ENCODE results near the gene STK32B.
"Not testable (repeated sequence)": the region's sequence is repeated elsewhere in the genome, so short reads cannot be mapped to it uniquely, and the experiment has no call there.

The STK32B gene

GRCh38 chr4:5051278-5052203 is at the start of gene STK32B:
TSS of gene STK32B (plus strand) at chr4:5051480.
- peak; percentile 24 for DNase-seq

DNA sequence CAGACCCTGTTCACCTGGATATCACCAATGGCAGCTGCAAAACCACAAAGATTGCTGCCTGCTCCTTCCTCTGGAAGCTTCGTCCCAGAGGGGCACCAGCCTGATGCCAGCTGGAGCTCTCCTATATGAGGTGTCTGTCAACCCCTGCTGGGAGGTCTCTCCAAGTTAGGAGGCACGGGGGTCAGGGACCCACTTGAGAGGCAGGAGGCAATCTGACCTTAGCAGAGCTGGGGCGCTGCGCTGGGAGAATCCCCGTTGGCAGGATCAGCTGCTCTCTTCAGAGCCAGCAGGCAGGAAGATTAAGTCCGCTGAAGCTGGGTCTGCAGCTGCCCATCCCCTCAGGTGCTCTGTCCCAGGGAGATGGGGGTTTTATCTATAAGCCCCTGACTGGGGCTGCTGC is 49.6 kb upstream of the STK32B start:
- not testable (repeated sequence) for DNase-seq

- no peak for DNase-seq
These were observed 47.9 kb upstream of the STK32B start for GRCh38 chr4:5003372-5003857.

DNA sequence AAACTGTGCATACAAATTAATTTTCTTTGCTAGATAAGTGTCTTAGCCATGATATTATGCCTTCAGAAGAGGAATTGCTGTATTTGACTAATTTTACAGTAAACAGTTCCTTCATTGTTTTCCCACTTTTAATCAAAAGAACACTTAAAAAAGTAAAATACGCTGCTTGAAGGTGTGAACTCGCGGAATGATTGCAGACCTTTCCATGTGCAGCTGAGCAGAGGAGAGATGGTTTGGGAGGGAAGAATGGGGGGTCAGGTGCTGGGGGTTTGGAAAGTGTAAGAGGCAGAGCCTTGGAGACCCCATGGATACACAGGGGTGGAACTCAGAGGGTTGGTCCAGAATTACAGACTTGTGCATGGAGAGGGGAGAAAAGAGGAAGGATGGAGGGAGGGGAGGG is 47.4 kb upstream of the STK32B start:
- no peak for DNase-seq

DNA sequence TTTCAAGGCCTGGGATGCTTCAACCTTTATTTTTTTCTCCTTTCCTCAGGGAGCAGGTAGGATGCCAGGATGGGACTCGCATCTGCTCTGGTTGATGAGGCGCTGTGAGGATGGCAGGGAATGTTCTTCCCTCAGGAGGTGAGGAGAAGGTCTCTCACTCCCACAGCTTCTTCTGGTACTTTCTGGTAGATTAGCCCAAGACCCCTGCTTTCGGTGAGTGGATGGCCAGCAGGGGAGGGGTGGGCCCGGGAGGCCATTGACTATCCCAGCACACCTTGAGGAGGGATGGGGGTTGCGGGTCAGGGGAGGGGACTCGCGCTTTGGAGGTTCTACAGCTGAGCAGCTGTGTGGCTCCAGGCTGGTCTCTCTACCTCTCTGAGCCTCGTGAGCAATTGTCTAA is 46.8 kb upstream of the STK32B start:
- no peak for DNase-seq

GRCh38 chr4:5006932-5007331 is 44.3 kb upstream of the STK32B start:
- not testable (repeated sequence) for DNase-seq

DNA sequence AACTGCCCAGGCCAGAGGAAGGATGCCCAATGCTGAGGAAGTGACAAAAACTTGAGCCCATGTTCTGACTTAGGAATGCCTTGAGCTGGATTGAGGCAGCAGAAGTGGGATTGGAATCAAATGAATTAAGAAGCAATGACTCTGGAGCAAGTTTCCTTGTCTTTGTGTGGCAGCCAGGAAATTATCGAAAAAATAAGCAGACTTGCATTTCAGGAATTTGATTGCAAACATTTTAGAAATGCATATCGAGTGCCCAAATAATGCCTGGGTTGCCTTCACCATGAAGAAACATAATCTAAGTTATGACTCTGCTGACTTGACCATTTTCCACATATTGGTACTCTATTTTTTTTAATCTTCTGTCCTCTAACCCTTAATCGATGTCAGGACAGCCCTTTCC is 41.5 kb upstream of the STK32B start:
- DNase-seq, result no peak

- DNase-seq, result no peak
These were observed 40.3 kb upstream of the STK32B start for GRCh38 chr4:5010984-5011383.

DNA sequence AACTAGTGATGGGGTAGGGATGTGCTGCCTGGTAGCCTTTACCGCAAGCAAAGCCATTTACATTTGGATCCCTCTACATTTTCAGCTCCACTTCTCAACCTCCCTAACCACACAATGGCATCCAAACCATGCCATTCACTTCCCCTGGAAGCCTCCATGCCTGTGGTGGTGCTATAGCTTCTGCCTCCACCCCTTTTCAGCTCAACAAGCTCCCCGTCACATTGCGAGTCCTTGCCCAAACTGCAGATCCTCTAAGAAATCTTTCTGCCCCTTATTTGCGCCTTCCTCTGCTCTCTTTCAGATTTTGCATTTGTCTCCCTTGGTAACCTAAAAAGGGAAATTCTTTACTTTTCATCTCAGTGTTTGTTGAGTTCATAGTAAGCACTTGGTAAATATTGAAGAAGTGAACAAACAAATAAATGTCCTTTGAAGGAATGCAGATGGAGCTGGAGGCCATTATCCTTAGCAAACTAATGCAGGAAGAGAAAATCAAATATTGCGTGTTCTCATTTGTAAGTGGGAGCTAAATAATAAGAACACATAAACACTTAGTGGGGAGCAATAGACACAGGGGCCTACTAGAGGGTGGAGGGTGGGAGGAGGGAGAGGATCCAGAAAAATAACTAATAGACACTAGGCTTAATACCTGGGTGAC is 38.9 kb upstream of the STK32B start:
- no peak for DNase-seq

- no peak for DNase-seq
These were observed 38.3 kb upstream of the STK32B start for GRCh38 chr4:5012958-5013357.

DNA sequence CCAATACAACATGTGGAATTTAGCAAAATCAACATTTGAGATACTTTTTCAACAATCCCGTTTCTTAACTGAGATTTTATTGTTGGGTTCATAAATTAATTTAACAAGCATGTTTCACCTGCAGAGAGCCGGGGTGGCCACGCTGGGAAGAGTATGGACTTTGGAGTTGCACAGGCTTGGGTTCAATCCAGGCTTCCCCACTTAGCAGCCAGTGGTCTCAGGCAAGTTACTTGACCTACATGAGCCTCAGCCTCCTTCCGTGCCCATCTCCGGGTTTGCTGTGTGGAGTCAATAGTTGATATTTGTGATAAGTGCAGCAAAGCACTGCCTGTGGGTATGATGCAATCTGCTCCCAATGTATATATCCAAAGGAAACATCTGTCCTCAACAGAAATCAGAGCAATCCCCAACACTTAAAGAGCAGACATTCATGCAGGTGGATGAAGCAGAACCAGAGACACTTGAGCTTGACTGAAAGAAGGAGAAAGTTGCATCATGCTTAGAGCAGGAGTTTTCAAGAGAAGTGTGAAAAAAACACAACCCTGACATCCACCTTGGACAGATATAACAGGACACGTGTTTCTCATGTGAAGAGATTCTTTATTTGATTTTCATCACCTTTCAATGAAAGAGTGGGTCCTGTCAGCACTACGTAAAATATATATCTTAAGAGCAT is 37.1 kb upstream of the STK32B start:
- no peak for DNase-seq

- DNase-seq, result no peak
These were observed 33.2 kb upstream of the STK32B start for GRCh38 chr4:5018096-5018495.

DNA sequence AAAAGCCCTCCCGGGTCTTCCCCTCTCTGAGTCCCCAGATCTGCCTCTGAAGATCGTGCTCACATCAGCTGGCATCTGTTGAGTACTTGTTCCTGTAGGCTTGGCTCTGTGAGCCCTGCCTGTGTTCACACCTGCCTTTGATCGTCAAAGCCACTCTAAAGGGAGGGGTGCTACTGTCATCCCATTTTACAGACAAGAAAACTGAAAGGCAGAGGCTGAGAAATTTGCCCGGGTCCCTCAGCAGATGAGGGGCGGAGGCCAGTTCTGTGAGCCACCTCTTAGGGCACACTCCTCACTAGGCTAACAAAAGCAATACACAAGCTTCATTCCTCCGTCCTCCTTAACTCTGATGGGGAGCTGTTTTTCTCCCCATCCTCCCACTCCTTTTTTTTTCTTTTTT is 32.7 kb upstream of the STK32B start:
- no peak for DNase-seq

GRCh38 chr4:5019274-5019673 is 32.0 kb upstream of the STK32B start, which contains the start of gene CYTL1:
TSS of gene CYTL1 (minus strand) at chr4:5019458. CDS start at chr4:5019445, 13 bp downstream.
- no peak for DNase-seq

- DNase-seq, result no peak
These were observed 31.5 kb upstream of the STK32B start for GRCh38 chr4:5019796-5020195.

GRCh38 chr4:5020341-5020740 is 30.9 kb upstream of the STK32B start:
- no peak for DNase-seq

- no peak for DNase-seq
These were observed 29.7 kb upstream of the STK32B start for GRCh38 chr4:5021546-5021945.

- no peak for DNase-seq
These were observed 26.6 kb upstream of the STK32B start for GRCh38 chr4:5024673-5025072.

GRCh38 chr4:5026371-5026770 is 24.9 kb upstream of the STK32B start:
- DNase-seq, result no peak

DNA sequence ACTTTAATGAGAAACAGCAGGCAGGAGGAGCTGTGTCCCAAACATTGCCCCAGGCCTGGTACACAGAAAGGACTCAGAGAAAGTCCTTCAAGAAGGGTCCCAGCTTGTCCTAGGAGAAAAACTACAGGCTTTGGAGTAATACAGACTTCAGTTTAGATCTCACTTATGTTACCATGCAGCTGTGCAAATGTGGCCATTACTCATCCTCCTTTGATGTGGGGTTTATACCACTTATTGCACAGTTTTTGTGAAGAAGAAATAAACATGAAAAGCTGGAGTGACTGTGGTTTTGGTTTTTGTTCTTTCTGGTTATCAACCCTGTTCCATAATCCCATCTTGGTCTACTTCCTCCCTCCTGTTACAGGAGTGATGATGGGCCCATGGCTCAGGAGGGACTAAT is 23.9 kb upstream of the STK32B start:
- no peak for DNase-seq

DNA sequence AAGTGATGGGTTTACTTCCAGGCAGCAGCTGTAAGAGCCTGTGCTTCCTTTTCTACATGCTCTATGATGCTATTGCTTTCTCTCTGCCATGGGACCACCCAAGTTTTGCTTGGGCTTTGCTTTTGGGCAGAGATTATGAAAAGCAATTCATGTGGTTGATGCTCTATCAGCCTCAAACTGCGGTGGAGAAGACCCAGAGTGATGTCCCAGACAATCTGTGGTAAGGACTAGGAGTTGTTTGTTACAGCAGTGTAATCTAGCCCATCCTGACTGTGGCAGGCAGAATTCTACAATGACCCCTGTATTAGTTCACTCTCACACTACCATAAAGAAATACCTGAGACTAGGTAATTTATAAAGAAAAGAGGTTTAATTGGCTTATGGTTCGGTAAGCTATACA is 22.8 kb upstream of the STK32B start:
- DNase-seq, result no peak

DNA sequence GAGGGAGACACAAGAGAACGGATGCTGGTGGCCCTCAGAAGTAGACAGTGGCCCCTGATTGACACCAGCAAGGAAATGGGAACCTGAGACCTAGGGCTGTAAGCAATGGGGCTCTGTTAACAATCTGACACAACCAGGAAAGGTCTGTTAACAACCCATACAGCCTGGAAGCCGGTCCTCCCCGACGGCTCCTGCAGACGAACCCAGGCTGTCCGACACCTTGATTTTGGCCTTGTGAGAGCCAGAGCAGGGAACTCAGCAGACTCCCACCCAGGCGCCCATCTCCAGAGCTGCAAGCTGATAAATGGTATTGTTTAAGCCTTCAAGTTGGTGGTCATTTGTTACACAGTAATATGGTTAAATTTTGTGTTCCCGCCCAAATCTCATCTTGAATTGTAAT is 21.8 kb upstream of the STK32B start:
- DNase-seq, result no peak

GRCh38 chr4:5030221-5030620 is 21.1 kb upstream of the STK32B start:
- no peak for DNase-seq

DNA sequence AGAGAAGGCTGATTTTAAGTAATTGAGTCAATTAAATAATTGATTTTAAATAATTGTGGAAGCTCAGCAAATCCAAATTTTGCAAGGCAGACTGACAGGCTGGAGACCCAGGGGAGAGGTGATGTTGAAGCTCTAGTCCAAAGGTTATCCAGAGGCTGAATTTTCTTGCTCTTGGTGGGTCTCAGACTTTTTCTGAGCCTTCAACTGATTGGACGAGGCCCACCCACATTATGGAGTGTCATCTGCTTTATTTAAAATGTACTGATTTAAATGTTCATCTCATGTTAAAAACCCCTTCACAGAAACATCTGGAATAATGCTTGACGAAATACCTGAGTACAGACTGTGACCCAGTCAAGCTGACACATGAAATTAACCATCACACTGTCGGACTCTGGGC is 20.4 kb upstream of the STK32B start:
- DNase-seq, result no peak

All from activated CD4-positive, alpha-beta T cell treated with anti-CD3 and anti-CD28 coated beads for 48 hours (primary cell).